ENCODE data around the gene LHX1.

LHX1 gene

GRCh38 chr17:36936455-36937000 is 747 bp upstream of the LHX1 start:
- H3K27ac ChIP-seq = peak overlapping the region; percentile 50; the same call in 1 of the 2 replicates
- TF ChIP-seq, protein P1, sequence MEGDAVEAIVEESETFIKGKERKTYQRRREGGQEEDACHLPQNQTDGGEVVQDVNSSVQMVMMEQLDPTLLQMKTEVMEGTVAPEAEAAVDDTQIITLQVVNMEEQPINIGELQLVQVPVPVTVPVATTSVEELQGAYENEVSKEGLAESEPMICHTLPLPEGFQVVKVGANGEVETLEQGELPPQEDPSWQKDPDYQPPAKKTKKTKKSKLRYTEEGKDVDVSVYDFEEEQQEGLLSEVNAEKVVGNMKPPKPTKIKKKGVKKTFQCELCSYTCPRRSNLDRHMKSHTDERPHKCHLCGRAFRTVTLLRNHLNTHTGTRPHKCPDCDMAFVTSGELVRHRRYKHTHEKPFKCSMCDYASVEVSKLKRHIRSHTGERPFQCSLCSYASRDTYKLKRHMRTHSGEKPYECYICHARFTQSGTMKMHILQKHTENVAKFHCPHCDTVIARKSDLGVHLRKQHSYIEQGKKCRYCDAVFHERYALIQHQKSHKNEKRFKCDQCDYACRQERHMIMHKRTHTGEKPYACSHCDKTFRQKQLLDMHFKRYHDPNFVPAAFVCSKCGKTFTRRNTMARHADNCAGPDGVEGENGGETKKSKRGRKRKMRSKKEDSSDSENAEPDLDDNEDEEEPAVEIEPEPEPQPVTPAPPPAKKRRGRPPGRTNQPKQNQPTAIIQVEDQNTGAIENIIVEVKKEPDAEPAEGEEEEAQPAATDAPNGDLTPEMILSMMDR (conservative IDR thresholded peaks at IDR 0.05) = no peak

DNA sequence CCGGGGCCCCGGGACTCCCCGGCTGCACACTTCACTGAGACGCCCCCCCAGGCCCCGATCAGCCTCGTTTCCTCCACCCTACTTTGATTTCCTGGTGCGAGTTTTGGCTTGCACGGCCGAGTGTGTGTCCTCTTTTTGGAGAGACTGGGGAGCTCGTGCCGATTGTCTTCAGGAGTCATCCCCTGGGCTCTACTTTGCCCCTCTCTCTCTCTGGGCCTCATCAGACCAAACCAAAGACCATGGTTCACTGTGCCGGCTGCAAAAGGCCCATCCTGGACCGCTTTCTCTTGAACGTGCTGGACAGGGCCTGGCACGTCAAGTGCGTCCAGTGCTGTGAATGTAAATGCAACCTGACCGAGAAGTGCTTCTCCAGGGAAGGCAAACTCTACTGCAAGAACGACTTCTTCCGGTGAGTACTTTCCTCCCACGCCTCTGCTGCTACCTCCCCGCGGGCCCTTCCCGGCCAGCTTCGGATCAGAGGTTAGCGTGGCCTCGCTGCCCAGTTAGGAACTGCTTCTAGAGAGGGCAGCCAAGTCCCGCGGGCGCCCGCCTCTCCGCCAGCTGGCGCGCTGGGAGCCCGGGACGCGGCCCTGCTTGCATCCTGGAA is 787 bp downstream of the LHX1 start:
- peak overlapping the region; percentile 50; the same call in 1 of the 2 replicates for H3K27ac ChIP-seq
- TF ChIP-seq, protein P1 (conservative IDR thresholded peaks at IDR 0.05) = no peak

GRCh38 chr17:36938566-36939051 is 1.3 kb downstream of the LHX1 start:
- TF ChIP-seq, protein P1 (conservative IDR thresholded peaks at IDR 0.05) = no peak
- no peak overlapping the region; the same call in 1 of the 2 replicates for H3K27ac ChIP-seq

DNA sequence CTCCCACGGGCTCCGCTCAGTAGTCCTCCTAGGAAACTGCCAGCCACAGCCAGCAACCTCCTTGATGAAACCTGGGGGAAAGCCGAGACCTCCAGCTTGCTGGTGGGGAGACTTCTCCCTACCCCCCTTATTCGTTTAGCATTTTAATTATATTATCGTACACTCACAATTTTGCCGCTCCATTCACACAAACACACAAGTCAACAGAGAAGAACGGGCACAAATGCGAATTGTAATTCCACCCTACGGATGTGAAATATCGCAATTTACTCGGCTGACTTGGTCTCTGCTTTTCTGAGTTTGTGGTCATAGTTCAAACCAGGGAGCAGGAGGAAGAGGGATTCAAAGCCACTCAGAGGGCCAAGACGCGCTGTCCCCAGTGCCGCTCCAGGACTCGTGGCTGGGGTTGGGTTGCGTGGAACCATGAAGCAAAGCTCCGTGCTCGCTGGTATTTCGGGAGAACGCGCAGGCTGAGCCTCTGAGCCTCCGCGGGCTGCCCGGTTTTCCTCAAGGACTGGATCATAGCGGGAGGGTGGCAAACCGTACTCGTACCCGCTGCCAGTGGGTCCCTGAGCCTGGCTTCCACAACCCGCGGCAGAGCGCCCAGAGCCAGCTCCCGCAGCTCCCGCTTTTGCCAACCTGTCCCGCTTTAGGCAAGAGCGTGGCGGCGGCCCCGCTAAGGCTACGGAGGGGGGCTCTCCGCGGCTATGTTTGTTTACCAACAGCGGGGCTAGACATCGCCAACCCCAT is 2.0 kb downstream of the LHX1 start:
- TF ChIP-seq, protein P1 (conservative IDR thresholded peaks at IDR 0.05) = no peak
- no peak overlapping the region for H3K27ac ChIP-seq

DNA sequence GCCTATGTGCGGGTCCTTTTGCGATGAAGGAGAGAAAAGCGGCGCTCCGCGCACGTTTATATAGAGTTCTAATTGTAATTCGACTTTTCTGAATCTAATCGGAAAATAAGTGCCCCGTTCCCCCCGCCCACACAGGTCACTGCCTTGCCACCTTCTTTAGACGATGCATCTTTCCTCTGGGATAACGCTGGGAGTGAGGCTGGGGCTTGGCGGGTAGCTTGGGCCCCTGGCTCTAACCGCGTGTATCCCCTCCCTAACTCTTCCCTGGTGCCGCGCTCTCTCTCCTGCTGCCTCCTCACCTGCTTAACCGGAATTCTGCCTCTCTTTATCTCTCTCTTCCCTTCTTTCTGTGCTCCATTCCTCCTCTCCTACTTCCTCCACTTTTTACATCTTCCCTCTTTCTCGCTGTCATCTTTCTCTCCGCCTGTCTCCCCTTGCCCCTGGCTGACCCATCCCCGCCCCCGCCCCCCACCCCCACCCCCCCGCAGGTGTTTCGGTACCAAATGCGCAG is 2.6 kb downstream of the LHX1 start:
- no peak overlapping the region for H3K27ac ChIP-seq
- TF ChIP-seq, protein P1 (conservative IDR thresholded peaks at IDR 0.05) = no peak

DNA sequence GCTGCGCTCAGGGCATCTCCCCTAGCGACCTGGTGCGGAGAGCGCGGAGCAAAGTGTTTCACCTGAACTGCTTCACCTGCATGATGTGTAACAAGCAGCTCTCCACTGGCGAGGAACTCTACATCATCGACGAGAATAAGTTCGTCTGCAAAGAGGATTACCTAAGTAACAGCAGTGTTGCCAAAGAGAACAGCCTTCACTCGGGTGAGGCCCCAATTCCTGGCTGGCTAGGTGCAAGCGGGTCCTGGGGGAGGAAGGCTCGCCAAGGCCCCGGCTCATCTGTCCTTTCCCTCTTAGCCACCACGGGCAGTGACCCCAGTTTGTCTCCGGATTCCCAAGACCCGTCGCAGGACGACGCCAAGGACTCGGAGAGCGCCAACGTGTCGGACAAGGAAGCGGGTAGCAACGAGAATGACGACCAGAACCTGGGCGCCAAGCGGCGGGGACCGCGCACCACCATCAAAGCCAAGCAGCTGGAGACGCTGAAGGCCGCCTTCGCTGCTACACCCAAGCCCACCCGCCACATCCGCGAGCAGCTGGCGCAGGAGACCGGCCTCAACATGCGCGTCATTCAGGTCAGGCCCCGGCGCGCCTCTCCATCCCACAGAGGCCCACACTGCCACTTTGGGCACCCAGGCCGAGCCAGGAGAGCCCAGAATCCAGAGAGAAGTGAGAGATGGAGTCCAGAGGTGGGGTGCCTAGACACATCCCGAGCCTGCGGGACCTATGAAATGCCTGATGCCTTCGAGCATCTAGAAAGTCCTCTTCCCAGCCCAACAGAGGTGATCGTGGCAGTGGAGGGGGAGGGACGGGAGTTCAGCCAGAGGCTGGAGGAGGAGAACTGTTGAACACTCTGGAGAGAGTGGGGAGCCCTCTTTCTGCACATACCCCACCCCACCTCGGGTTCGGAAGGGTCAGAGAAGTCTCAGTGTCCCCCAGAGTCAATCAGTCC is 3.3 kb downstream of the LHX1 start:
- H3K27ac ChIP-seq = no peak overlapping the region
- TF ChIP-seq, protein P1 (conservative IDR thresholded peaks at IDR 0.05) = no peak

Measured in VCaP (cell line).